CD4-positive, alpha-beta T cell treated with Interleukin-6 at 100 ng/mL for 8 hours (primary cell): Measurements from ENCODE around the gene FANCM.

Experiments
- DNase-seq: peaks from one replicate; pipeline ENCODE4 v3.0.0-alpha.2; 2020; ENCODE audit warnings: mixed read lengths, low spot score

The FANCM gene

DNA sequence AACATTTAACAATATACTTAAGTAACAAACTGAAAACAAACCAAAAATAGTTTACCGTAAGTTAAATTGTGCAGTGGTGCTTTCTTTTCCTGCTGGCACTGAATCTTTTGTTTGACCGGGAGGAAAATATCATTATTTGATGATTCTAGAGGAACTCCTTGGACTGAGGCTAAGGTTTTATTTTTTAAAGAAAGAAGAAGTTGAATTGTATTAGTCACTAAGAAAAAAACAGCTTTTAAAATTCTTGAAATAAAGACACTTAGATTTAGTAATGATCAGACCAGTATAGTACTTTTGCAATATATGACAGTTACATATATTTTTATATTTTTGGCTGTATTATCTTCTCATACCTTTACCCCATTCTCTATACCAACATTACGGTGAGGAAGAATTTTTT is 107.0 kb downstream of the FANCM start:
- DNase-seq, result no peak

DNA sequence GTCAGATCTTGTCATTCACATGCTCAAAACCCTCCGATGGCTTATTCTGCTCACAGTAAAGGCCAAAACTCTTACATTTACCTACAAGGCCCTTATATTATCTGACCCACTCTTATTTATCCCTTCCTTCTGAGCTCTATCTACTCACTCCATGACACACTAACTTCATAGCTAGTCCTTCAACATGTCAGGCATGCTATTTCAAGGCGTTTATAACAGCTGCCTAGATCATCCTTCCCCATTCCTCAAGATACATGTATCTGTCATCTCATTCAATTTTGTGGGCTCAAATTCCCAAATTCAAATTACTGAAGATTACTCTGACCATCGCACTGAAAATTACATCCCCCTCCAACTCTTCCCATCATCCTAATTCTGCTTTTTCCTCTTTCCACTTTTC is 110.4 kb downstream of the FANCM start:
- no peak for DNase-seq

DNA sequence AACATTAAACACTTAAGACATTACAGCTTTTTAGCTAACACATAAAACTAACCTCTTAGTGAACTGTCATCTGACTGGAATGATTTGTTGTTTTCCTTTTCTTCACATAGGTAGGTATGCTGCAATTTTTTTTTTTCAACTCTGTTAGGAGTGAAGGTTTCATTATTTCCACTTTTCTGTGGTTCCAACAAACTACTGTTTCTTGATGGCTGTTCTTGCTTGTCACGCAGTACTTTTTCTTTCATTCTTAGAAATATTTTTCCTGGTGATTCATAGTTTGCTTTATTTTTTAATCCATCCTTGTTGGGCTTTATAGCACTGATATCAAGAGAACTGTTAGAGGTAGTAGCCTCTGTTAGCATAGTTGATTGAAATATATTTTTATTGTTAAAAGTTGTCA is 111.0 kb downstream of the FANCM start:
- no peak for DNase-seq

DNA sequence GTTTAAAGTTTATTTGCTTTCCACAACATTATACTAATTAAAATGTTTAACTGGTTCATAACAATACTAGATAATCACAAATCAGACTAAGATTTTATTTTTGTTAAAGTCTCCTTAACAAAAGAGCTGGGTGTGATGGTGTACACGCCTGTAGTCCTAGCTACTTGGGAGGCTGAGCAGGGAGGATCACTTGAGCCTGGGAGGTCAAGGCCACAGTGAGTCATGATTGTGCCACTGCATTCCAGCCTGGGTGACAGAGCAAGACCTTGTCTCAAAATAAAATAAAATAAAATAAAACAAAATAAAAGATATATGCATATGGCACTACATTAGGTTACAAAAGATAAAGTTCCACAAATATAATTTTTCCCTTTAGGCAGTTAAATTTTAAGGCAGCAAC is 111.7 kb downstream of the FANCM start:
- no peak for DNase-seq

DNA sequence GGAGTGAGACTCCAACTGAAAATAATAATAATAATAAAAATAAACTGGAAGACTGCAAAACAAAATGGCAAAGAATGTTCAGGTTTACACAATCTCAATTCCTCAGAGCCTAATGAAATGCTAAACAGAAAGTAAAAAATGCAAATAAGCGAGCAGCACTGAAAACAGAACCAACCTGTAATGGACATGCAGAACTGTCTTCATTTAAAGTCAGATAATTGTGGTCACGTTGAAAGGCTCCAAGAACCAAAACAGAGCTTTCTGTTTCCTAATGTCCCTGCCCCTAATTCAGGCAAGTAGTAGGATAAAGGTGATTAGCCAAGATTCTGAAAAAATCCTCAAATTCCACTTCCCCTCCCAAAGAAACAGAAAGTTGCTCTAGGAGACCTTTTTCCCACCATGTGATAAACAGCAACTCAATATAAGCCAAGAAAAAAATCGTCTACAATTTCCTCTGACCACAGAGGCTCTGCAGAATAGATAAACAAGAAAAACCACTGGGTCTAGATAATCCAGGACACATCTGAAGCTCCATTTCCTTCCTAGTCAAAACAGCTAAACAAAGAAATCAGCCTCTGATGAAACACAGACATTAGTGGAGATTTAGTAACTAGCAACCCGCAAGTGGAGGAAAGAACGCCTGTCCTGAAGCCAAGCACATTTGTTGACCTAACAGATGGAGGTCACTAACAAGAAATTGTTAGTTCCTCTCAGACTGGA is 114.3 kb downstream of the FANCM start:
- no peak for DNase-seq
